Activated gamma-delta T cell (primary cell): ENCODE data around the gene WDR93.

ENCODE experiments used
- DNase-seq: peaks from one replicate; lab custom pipeline; 2025; lab: John Stamatoyannopoulos, UW

WDR93 gene

DNA sequence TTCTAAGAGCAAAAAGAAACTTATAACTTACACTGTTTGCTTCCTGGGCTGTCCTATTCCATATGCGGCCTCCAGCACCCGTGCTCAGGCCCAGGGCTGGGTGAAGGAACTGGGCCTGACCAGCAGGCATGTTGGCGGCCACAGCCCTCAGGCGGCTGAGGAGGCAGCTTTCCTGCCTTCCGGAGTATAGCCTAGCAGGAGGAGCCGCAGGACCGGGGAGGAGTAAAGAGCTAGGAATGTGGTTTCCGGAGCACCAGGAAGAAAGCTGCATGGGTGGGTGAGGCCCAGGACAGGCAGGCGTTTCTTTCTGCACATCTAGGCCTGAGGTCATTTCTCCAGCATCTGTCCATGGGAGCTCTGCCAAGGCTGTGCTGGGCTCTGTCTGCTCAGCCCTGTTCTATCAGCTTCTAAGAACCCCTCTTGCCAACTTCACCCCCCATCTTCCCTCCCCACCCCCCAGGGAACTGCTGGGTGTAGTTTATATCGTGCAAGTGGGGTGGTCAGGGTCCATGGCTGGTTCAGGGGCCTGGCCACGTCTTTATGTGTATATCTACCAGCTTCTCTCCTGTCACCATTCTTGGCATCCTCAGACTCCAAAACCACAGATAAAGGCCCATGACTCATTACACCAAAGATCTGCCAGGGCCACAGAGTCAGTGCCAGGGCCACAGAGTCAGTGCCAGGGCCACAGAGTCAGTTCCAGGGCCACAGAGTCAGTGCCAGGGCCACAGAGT lies 27.6 kb upstream of the WDR93 start:
- DNase-seq = no peak

GRCh38 chr15:89664441-89665350 lies 25.9 kb upstream of the WDR93 start:
- no peak for DNase-seq

DNA sequence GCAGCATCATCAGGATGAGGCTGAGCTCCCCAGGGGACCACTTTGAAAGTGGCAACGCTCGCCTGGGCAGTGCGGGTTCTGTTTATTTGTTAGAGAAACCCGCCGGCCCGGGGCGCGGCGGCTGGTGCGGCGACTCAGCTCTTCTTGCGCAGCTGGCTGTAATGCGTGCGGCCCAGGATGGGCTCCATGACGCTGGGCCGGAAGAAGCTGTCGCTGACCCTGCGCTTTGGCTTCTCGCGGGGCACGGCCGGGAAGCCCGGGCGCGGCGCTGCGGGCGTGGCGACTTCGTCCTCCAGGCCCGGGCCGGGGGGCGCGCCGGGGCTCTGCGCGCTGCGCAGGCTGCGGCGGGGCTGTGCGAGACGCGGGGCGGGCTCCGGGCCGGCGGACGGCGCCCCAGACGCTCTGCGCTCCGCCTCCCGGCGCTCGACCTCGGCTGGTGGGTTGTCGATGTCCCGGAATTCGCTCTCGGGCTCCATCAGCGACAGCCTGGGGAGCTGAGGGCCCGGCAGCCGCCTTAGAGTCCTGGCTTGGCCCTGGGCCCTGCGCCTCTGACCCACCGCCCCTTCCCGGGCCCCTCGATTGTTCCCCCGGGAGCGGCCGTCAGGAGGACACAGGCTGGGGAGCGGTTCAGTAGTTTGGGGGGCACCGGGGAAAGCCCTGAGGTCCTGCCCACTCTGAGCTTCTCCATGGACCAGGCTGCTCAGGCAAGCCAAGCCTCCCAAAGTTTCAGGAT lies 25.0 kb upstream of the WDR93 start:
- no peak for DNase-seq

GRCh38 chr15:89666184-89666857 lies 24.3 kb upstream of the WDR93 start:
- DNase-seq = no peak

- DNase-seq = no peak
Observed at GRCh38 chr15:89666858-89667705, 23.5 kb upstream of the WDR93 start.

GRCh38 chr15:89667706-89667960 lies 23.0 kb upstream of the WDR93 start:
- DNase-seq = no peak

DNA sequence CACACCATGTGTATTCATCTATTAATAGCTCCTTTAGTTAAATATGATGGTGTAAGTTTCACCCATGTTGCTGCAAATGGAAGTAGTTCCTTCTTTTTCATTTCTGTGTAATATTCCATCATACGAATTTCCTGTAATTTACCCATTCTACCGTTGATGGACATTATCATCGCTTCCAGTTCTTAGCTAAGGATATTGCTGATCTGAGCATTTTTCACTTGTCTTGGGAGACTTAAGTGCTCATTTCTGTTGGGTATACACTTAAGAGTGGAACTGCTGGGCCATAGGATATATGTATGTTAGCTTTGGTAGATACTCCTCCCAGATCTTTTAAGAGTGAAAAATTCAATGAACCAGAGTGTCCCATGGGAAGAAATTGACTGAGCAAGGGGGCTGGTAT lies 22.4 kb upstream of the WDR93 start:
- no peak for DNase-seq

- no peak for DNase-seq
Observed at GRCh38 chr15:89669309-89669865, 21.2 kb upstream of the WDR93 start.

- no peak for DNase-seq
Observed at GRCh38 chr15:89669941-89670340, 20.7 kb upstream of the WDR93 start.

DNA sequence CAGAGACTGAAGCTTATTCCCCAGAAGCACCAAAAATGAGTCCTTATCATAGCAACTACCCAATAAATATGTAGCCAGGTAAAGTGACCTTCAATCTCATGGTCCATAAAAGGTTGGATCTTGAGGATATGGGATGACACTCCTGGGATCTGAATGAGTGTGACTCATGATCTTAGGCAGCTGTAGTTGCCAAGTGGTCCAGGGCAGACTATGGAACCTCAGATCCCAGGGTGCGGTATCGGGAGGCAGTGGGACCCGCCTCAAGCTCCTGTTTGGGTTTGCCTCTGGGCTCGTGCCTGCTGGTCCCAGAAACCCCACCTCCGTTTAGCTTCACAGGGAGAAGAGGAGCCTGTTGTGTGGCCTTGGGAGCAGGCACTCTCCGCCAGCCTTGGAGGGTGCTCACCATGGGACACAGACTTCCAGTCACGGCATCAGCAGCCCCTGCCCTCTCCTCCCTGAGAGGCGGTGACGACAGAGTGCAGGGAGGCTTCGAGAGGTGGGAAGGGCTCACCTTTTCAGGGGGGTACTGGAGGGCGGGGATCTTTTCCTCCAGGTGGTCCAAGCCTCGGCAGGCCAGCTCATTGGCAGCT lies 19.5 kb upstream of the WDR93 start:
- no peak for DNase-seq

GRCh38 chr15:89671687-89672086 lies 18.9 kb upstream of the WDR93 start:
- no peak for DNase-seq

DNA sequence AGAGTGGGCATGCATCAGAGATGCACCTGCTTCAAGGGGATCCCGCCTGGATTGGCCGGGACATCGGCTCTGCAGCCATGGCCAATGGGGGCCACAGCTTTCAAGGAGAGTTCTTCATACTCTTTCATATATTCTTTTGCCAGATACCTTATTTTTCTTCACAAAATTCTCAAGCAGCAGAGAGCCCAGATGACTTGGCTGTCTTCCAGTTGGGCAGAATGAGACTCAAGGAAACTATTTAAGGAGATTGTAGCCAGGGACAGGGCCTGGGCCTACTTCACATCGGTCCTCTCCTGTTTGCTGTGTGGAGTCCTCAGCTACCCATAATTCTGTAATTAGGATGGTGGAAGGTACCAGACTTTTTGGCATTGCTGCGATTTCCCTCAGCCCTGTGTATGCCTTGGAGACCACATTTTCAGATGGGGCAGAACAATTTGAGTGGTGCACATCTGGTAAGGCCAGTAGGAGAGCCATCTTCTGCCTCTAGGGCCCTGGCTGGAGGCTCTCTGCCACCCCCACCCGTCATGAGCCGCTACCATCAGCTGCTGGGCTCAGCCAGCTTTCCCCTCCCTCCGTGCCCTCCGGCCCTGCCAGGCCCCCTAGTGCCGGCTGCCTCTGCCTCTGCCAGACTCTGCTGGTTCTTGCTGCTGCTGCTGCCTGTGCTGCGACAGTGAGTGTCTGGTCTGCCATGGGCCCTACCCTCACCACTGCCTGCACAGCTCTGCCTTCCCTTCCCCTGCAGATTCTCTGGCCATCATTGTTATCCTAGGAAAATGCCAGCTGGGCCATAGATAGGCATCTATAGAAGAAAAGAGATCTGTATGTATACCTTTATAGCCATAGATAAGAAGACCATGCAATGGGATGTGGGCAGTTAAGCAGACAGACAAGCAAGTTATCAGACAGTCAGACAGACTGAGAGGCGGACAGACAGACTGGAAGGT lies 18.1 kb upstream of the WDR93 start:
- DNase-seq = no peak

DNA sequence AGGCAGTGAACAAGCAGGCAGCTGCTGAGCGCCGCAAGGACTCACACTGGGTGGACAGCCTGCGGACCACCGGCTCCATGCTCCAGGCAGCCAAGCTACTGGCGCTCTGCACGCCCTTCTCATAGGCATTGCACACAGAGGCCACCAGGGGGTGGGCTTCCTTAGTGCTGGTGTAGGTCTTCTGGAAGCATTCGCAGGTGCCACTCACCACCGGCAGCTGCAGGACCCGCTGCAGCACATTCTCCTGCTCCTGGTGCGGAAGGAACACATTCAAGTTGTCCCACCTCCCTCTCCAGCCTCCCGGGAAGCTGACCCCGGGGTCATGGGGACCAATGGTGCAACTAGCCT lies 17.5 kb upstream of the WDR93 start:
- no peak for DNase-seq

GRCh38 chr15:89674526-89674925 lies 16.1 kb upstream of the WDR93 start:
- DNase-seq = no peak

GRCh38 chr15:89675606-89676005 lies 15.0 kb upstream of the WDR93 start:
- DNase-seq = no peak

DNA sequence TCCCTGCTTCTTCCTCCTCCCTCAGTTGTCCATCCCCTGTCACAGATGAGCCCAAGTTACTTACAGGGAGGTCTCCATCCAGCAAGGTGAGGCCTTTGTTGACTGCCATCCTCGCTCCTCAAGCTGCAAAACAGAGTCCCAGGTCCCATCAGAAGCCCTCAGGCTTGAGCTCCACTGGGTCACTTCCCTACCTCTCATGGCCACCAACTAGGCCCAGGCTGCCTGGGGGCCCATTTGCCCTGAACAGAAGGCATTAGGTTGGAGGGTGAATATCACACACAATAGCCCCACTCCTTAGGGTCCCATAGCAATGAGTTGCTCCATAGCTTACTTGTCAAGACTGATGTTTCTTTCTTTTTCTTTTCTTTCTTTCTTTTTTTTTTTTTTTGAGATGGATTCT lies 13.2 kb upstream of the WDR93 start:
- no peak for DNase-seq

DNA sequence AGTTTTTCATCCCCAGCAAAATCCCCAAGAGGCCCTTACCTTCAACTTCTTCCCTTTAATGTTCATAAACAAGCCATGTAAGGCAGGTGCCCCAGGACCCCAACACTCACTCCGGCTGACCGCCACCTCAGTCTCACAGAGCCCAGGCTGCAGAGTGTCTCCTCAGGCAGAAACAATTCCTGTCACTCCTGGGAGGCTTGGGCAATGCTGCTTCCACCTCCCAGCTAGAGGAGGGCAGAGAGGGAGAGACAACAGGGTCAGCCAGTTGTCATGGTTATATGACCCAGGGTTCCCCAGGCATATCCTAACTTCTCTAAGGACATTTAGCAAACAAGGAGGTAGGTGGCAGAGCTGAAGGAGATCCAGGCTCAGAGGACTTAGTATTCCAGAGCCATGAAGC lies 11.4 kb upstream of the WDR93 start, which contains the start of gene PLIN1:
Gene PLIN1 (minus strand): TSS at position 156 of the 400 bp plus-strand sequence. CDS start 1,878 bp downstream, outside the sequence.
- DNase-seq = no peak

- no peak for DNase-seq
Observed at GRCh38 chr15:89680282-89680873, 10.2 kb upstream of the WDR93 start.

GRCh38 chr15:89681146-89681545 lies 9.5 kb upstream of the WDR93 start:
- no peak for DNase-seq
